SIG-M5 treated with dmso at 0.1 percent for 504 hours (cell line): ENCODE measurements around the gene RPL26.
A peak's percentile ranks its signal among the peaks of the same experiment; 100 is the strongest.
"Not testable (repeated sequence)": the region's sequence is repeated elsewhere in the genome, so short reads cannot be mapped to it uniquely, and the experiment has no call there.

Source experiments
- DNase-seq: peaks from one replicate; lab custom pipeline; 2025; ENCODE audit not compliant: unreplicated experiment; lab: John Stamatoyannopoulos, UW

Gene RPL26

GRCh38 chr17:8369944-8370343, 13.0 kb downstream of the RPL26 start:
- no peak for DNase-seq

- no peak for DNase-seq
These were observed 14.8 kb downstream of the RPL26 start for GRCh38 chr17:8368193-8368592.

GRCh38 chr17:8366231-8366630, 16.8 kb downstream of the RPL26 start:
- DNase-seq, result no peak

- no peak for DNase-seq
These were observed 17.9 kb downstream of the RPL26 start for GRCh38 chr17:8365143-8365542.

GRCh38 chr17:8362651-8363332, 20.2 kb downstream of the RPL26 start:
- no peak for DNase-seq

GRCh38 chr17:8360751-8361150, 22.2 kb downstream of the RPL26 start:
- no peak for DNase-seq

GRCh38 chr17:8360260-8360659, 22.7 kb downstream of the RPL26 start:
- no peak for DNase-seq

- no peak for DNase-seq
These were observed 23.2 kb downstream of the RPL26 start for GRCh38 chr17:8359769-8360168.

- DNase-seq, result no peak
These were observed 25.1 kb downstream of the RPL26 start for GRCh38 chr17:8357910-8358309.

- DNase-seq, result no peak
These were observed 28.8 kb downstream of the RPL26 start for GRCh38 chr17:8354236-8354635.

- no peak for DNase-seq
These were observed 29.3 kb downstream of the RPL26 start for GRCh38 chr17:8353736-8354135.

- no peak for DNase-seq
These were observed 32.7 kb downstream of the RPL26 start for GRCh38 chr17:8350339-8350738.

GRCh38 chr17:8347001-8347400, 36.0 kb downstream of the RPL26 start:
- DNase-seq, result not testable (repeated sequence)

GRCh38 chr17:8345951-8346665, 36.9 kb downstream of the RPL26 start:
- no peak for DNase-seq

- DNase-seq, result no peak
These were observed 37.8 kb downstream of the RPL26 start for GRCh38 chr17:8345052-8345690.

GRCh38 chr17:8341456-8341855, 41.5 kb downstream of the RPL26 start:
- no peak for DNase-seq

- no peak for DNase-seq
These were observed 43.5 kb downstream of the RPL26 start, which contains the start of gene ODF4 for GRCh38 chr17:8339540-8339939. Gene ODF4 (plus strand): TSS chr17:8339840. CDS start chr17:8340052, 212 bp downstream.

GRCh38 chr17:8338753-8339140, 44.2 kb downstream of the RPL26 start:
- DNase-seq, result no peak

GRCh38 chr17:8337802-8338752, 44.9 kb downstream of the RPL26 start:
- peak; percentile 68 for DNase-seq

GRCh38 chr17:8333281-8333680, 49.7 kb downstream of the RPL26 start:
- DNase-seq, result no peak

GRCh38 chr17:8332688-8333087, 50.3 kb downstream of the RPL26 start:
- no peak for DNase-seq
